GM23338 (cell line): ENCODE results near the gene KLHL12. TPM values are rescaled to one million over a fixed set of nuclear protein-coding genes. Genes with fewer than 3 reads are reported as not detected.
A peak's percentile ranks its signal among the peaks of the same experiment; 100 is the strongest.

Source experiments
- ATAC-seq: fragments of 200-7000 bp; cut with Tn5 transposase; 3 replicates; pipeline ENCODE4 v1.9.1; 2020
- DNase-seq: peaks from one replicate; pipeline ENCODE4 v3.0.0-alpha.2; 2015; ENCODE audit warnings: low spot score
- H2AFZ ChIP-seq: fragments of 200-600 bp; sonication (generic); 2 replicates; pipeline ENCODE4 v1.8.0; 2016; ENCODE audit warnings: antibody characterized with exemption, mild to moderate bottlenecking, moderate library complexity
- H3F3A ChIP-seq: fragments of 200-600 bp; sonication (generic); replicated peaks from 2 replicates; pipeline ENCODE4 v1.8.0; 2017; ENCODE audit warnings: antibody characterized with exemption, mixed run types, low read depth
- H3K27ac ChIP-seq: fragments of 200-600 bp; sonication (generic); 2 replicates; pipeline ENCODE4 v1.6.1; 2016; ENCODE audit warnings: low read depth
- H3K27me3 ChIP-seq: fragments of 200-600 bp; sonication (generic); 2 replicates; pipeline ENCODE4 v1.8.0; 2016; ENCODE audit warnings: mild to moderate bottlenecking, mixed run types, moderate library complexity; ENCODE audit not compliant: insufficient read depth
- H3K36me3 ChIP-seq: fragments of 200-600 bp; sonication (generic); 2 replicates; pipeline ENCODE4 v1.8.0; 2016; ENCODE audit warnings: mild to moderate bottlenecking; ENCODE audit not compliant: insufficient read depth
- H3K4me1 ChIP-seq: fragments of 200-600 bp; sonication (generic); 2 replicates; pipeline ENCODE4 v1.8.0; 2016; ENCODE audit warnings: mild to moderate bottlenecking, moderate library complexity; ENCODE audit not compliant: insufficient read depth
- H3K4me2 ChIP-seq: fragments of 200-600 bp; sonication (generic); 2 replicates; pipeline ENCODE4 v1.7.1; 2017; ENCODE audit warnings: mixed run types
- H3K4me3 ChIP-seq: fragments of 200-600 bp; sonication (generic); 2 replicates; pipeline ENCODE4 v1.6.1; 2016; ENCODE audit warnings: mixed run types
- H3K79me2 ChIP-seq: fragments of 200-600 bp; sonication (generic); replicated peaks from 2 replicates; pipeline ENCODE4 v1.8.0; 2017; ENCODE audit warnings: mild to moderate bottlenecking; ENCODE audit not compliant: insufficient read depth
- H3K9me2 ChIP-seq: fragments of 200-600 bp; sonication (generic); 2 replicates; pipeline ENCODE4 v1.8.0; 2017; ENCODE audit not compliant: insufficient read depth
- H4K20me1 ChIP-seq: fragments of 200-600 bp; sonication (generic); replicated peaks from 2 replicates; pipeline ENCODE4 v1.8.0; 2017; ENCODE audit warnings: mild to moderate bottlenecking; ENCODE audit not compliant: insufficient read depth
- H3K27ac Mint-ChIP-seq: 2 replicates; pipeline ENCODE4 v1.8.0; 2020; ENCODE audit warnings: inconsistent platforms, mild to moderate bottlenecking, moderate library complexity, mixed read lengths
- H3K27me3 Mint-ChIP-seq: 3 replicates; pipeline ENCODE4 v1.8.0; 2022; ENCODE audit warnings: low read depth, mild to moderate bottlenecking, moderate library complexity, mixed read lengths, inconsistent platforms; ENCODE audit not compliant: insufficient read depth, poor library complexity
- H3K36me3 Mint-ChIP-seq: 3 replicates; pipeline ENCODE4 v1.8.0; 2021; ENCODE audit warnings: low read depth, mild to moderate bottlenecking, inconsistent platforms, moderate library complexity, mixed read lengths
- H3K4me1 Mint-ChIP-seq: 3 replicates; pipeline ENCODE4 v1.8.0; 2020; ENCODE audit warnings: mild to moderate bottlenecking, inconsistent platforms, mixed read lengths
- H3K4me3 Mint-ChIP-seq: 3 replicates; pipeline ENCODE4 v1.8.0; 2021; ENCODE audit warnings: moderate library complexity, mild to moderate bottlenecking, inconsistent platforms, mixed read lengths
- H3K9me3 Mint-ChIP-seq: 3 replicates; pipeline ENCODE4 v1.8.0; 2020; ENCODE audit warnings: moderate library complexity, mild to moderate bottlenecking, inconsistent platforms, mixed read lengths
- CTCF ChIP-seq, 2 experiments: fragments of 200-600 bp in 1 of 2; sonication (generic) in 1 of 2; conservative IDR thresholded peaks; 2 replicates each; pipeline versions ENCODE4 v1.5.1 to v1.6.1; 2016 to 2017; ENCODE audit warnings: antibody characterized with exemption in 2 of 2, low read depth in 2 of 2, mild to moderate bottlenecking in 2 of 2, moderate library complexity in 1 of 2
- EZH2phosphoT487 ChIP-seq: fragments of 200-600 bp; sonication (generic); IDR thresholded peaks from one replicate; pipeline ENCODE4 v1.8.1; 2018; ENCODE audit warnings: antibody characterized with exemption; ENCODE audit not compliant: unreplicated experiment
- NANOG ChIP-seq: IDR thresholded peaks from 2 replicates; pipeline ENCODE4 v1.6.1; 2016; ENCODE audit warnings: antibody characterized with exemption, borderline replicate concordance
- POLR2AphosphoS5 ChIP-seq: IDR thresholded peaks from 2 replicates; pipeline ENCODE4 v1.6.1; 2016; ENCODE audit warnings: antibody characterized with exemption, low read depth
- ZNF114 ChIP-seq: fragments of 250-450 bp; sonication (Bioruptor Pico); IDR thresholded peaks from 2 replicates; pipeline ENCODE4 v1.5.0; 2020; ENCODE audit warnings: mild to moderate bottlenecking, moderate library complexity
- ZNF462 ChIP-seq: fragments of 250-450 bp; sonication (Bioruptor Pico); IDR thresholded peaks from 2 replicates; pipeline ENCODE4 v1.5.0; 2020; ENCODE audit warnings: mild to moderate bottlenecking, moderate library complexity
- polyA plus RNA-seq: library from polyadenylated mRNA; unstranded; fragments of >200 nt; fragmentation: Nextera tagmentation; extraction: Ambion mirVana; gene quantifications from 2 replicates; pipeline ENCODE4 v1.2.1, GENCODE V29; 2016
- total RNA-seq: library from RNA; depleted of rRNA; stranded (reverse); fragments of >200 nt; shearing (Covaris generic); gene quantifications from 2 replicates; pipeline ENCODE4 v1.2.3, GENCODE V29; 2014

Gene KLHL12
- total and polyA plus RNA-seq, 2 experiments from 2014 or later = 14.6 to 27.5 TPM

GRCh38 chr1:202890392-202890791 lies 36.6 kb downstream of the KLHL12 start (continued):
- TF ChIP-seq ZNF462 (CRISPR knock-in tag) (no peak), EZH2phosphoT487 (no peak), POLR2AphosphoS5 (no peak), ZNF114 (CRISPR knock-in tag) (no peak), CTCF (conservative IDR thresholded peaks at IDR 0.05; ENCODE audit: low read depth in 2 of 2) (no peak), NANOG (no peak)

- peaks cover 16% of the 10 kb centered on the region; the same call in 2 of the 3 replicates for H3K36me3 Mint-ChIP-seq
- Histone ChIP-seq H3K9me2 (no peaks in the 10 kb centered on the region), H3K27me3 (no peaks in the 10 kb centered on the region), H3K27ac (peak within 1 kb of the TSS; percentile 70), H3K4me3 (peak within 1 kb of the TSS; percentile 76), H3K4me2 (peak within 1 kb of the TSS; percentile 77), H3K4me1 (peaks cover 14% of the 10 kb centered on the region), H3F3A (peaks cover 12% of the 10 kb centered on the region; the same call in 1 of the 2 replicates), H3K79me2 (0 out of 2 replicates have a peak, but pooled peaks cover 7% of the 10 kb centered on the region), H2AFZ (peak within 1 kb of the TSS; percentile 96), H3K36me3 (no peaks in the 10 kb centered on the region; the same call in 1 of the 2 replicates), H4K20me1 (no peaks in the 10 kb centered on the region; the same call in 1 of the 2 replicates)
- ATAC-seq = peak; percentile 88
- H3K4me3 Mint-ChIP-seq = peak within 1 kb of the TSS; percentile 95
- H3K9me3 Mint-ChIP-seq = no peaks in the 10 kb centered on the region
- DNase-seq = peak; percentile 96
- H3K27me3 Mint-ChIP-seq = peaks cover 9% of the 10 kb centered on the region
- peaks cover 19% of the 10 kb centered on the region for H3K4me1 Mint-ChIP-seq
- H3K27ac Mint-ChIP-seq = peak within 1 kb of the TSS; percentile 96
- TF ChIP-seq POLR2AphosphoS5 (peak; percentile 90), CTCF (conservative IDR thresholded peaks at IDR 0.05; ENCODE audit: low read depth in 2 of 2) (0 out of 4 replicates have a peak, but pooled peaks of 1 of the 2 experiments have one; percentile 5)
Observed at GRCh38 chr1:202888531-202889360, 38.3 kb downstream of the KLHL12 start, which contains the start of gene RABIF. Gene RABIF (minus strand): TSS chr1:202889149. CDS start chr1:202889098, 51 bp downstream.
